ENCODE results near the gene KLHL26.

DNA sequence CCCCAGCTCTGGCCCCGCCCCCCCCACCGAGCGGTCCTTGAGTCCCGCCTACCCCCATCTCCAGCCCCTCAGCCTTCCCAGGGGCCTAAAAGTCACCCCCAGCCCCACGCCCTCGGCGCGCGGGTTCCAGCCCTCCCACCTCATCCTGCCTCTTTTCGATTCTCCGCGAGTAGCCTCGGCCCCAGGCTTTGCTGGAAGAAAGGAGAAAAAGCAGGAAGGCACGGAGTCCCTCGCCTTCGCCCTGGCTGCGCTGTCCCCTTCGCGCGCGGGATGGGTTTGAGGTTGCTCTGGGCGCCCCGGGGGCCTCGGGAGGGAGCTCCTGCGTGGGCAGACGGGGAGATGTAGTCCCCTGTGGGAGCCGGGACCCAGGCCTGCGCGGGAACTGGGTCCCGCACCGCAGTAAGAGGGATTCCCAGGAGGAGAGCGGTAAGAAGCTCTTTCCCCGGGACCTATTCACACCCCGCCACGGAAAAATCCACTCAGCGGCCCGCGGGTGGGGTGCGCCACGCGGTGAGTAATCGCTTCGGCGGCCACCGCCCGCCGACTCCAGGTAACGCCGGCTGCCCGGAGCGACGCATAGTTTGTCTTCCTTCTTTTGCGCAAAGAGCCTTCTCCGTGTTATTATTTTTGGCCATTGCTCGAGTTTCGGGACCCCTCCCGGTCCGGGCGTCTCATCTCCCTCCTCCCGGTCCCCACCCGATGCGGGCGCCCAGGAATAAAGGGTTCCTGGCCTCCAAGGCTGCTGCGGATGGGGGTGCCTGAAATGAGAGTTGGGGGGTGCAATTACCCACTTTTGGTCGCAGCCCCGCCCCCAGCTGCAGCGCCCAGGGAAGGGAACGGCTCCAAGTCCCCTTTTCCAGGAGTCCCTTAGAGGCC lies 29.4 kb upstream of the KLHL26 start:
- TF ChIP-seq MAFK (conservative IDR thresholded peaks at IDR 0.05 in 1 of 2, IDR thresholded peaks at IDR 0.05 in 1 of 2; ENCODE audit: low read length in 2 of 2) = no peak
- TF ChIP-seq, protein P1, sequence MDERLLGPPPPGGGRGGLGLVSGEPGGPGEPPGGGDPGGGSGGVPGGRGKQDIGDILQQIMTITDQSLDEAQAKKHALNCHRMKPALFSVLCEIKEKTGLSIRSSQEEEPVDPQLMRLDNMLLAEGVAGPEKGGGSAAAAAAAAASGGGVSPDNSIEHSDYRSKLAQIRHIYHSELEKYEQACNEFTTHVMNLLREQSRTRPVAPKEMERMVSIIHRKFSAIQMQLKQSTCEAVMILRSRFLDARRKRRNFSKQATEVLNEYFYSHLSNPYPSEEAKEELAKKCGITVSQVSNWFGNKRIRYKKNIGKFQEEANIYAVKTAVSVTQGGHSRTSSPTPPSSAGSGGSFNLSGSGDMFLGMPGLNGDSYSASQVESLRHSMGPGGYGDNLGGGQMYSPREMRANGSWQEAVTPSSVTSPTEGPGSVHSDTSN (CRISPR knock-in tag; IDR thresholded peaks at IDR 0.05) = no peak
- TF ChIP-seq NFKBIZ (CRISPR knock-in tag; IDR thresholded peaks at IDR 0.05) = no peak
- TF ChIP-seq PTBP1 (IDR thresholded peaks at IDR 0.05; ENCODE audit: low read depth, low read length, poor library complexity, severe bottlenecking) = no peak
- TF ChIP-seq SKI (IDR thresholded peaks at IDR 0.05; ENCODE audit: partially characterized antibody) = no peak
- TF ChIP-seq ZSCAN20 (CRISPR knock-in tag; IDR thresholded peaks at IDR 0.05; ENCODE audit: borderline replicate concordance) = no peak
- no peak for TF ChIP-seq PCBP1 (IDR thresholded peaks at IDR 0.05; ENCODE audit: borderline replicate concordance, low read depth, low read length)
- no peak for TF ChIP-seq FOXM1 (CRISPR knock-in tag; IDR thresholded peaks at IDR 0.05)
- TF ChIP-seq, protein P2, sequence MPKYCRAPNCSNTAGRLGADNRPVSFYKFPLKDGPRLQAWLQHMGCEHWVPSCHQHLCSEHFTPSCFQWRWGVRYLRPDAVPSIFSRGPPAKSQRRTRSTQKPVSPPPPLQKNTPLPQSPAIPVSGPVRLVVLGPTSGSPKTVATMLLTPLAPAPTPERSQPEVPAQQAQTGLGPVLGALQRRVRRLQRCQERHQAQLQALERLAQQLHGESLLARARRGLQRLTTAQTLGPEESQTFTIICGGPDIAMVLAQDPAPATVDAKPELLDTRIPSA (CRISPR knock-in tag; IDR thresholded peaks at IDR 0.05; ENCODE audit: borderline replicate concordance) = no peak
- TF ChIP-seq RFX5 (IDR thresholded peaks at IDR 0.05; ENCODE audit: low read depth, low read length) = no peak
- TF ChIP-seq ISX (CRISPR knock-in tag; conservative IDR thresholded peaks at IDR 0.05) = no peak
- no peak for TF ChIP-seq EZH2 (conservative IDR thresholded peaks at IDR 0.05; ENCODE audit: low read depth, low read length)
- no peak for TF ChIP-seq ZNF18 (CRISPR knock-in tag; IDR thresholded peaks at IDR 0.05; ENCODE audit: insufficient replicate concordance)
- TF ChIP-seq, protein P3, sequence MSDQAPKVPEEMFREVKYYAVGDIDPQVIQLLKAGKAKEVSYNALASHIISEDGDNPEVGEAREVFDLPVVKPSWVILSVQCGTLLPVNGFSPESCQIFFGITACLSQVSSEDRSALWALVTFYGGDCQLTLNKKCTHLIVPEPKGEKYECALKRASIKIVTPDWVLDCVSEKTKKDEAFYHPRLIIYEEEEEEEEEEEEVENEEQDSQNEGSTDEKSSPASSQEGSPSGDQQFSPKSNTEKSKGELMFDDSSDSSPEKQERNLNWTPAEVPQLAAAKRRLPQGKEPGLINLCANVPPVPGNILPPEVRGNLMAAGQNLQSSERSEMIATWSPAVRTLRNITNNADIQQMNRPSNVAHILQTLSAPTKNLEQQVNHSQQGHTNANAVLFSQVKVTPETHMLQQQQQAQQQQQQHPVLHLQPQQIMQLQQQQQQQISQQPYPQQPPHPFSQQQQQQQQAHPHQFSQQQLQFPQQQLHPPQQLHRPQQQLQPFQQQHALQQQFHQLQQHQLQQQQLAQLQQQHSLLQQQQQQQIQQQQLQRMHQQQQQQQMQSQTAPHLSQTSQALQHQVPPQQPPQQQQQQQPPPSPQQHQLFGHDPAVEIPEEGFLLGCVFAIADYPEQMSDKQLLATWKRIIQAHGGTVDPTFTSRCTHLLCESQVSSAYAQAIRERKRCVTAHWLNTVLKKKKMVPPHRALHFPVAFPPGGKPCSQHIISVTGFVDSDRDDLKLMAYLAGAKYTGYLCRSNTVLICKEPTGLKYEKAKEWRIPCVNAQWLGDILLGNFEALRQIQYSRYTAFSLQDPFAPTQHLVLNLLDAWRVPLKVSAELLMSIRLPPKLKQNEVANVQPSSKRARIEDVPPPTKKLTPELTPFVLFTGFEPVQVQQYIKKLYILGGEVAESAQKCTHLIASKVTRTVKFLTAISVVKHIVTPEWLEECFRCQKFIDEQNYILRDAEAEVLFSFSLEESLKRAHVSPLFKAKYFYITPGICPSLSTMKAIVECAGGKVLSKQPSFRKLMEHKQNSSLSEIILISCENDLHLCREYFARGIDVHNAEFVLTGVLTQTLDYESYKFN (CRISPR knock-in tag; conservative IDR thresholded peaks at IDR 0.05) = no peak
